ENCODE data around the gene TBR1. TPM values are rescaled to one million over a fixed set of nuclear protein-coding genes. Genes with fewer than 3 reads are reported as not detected.

The TBR1 gene
- total RNA-seq, 1 experiment from 2014 or later, result 0.03 TPM

- no peaks in the 10 kb centered on the region for H3K27me3 ChIP-seq (replicated peaks)
- no peaks in the 10 kb centered on the region for H3K9me3 ChIP-seq (replicated peaks)
- peaks cover 6% of the 10 kb centered on the region for H3K4me1 ChIP-seq (replicated peaks)
- H3K27ac ChIP-seq, result no peak overlapping the region
- DNase-seq (ENCODE audit: low read depth in 1 of 2, low spot score in 2 of 2), result no peak
- no peak overlapping the region for H3K4me3 ChIP-seq
- H3K36me3 ChIP-seq, result no peaks in the 10 kb centered on the region
Observed at GRCh38 chr2:161418275-161418714, 2.2 kb downstream of the TBR1 start.

GRCh38 chr2:161418715-161419637 lies 2.9 kb downstream of the TBR1 start:
- Histone ChIP-seq H3K4me3 (no peak overlapping the region), H3K36me3 (no peaks in the 10 kb centered on the region), H3K9me3 (replicated peaks) (no peaks in the 10 kb centered on the region), H3K27ac (no peak overlapping the region), H3K27me3 (replicated peaks) (no peaks in the 10 kb centered on the region), H3K4me1 (replicated peaks) (peaks cover 6% of the 10 kb centered on the region)
- no peak for DNase-seq (ENCODE audit: low read depth in 1 of 2, low spot score in 2 of 2)

GRCh38 chr2:161419638-161420190 lies 3.6 kb downstream of the TBR1 start:
- Histone ChIP-seq H3K4me1 (replicated peaks) (no peaks in the 10 kb centered on the region; the same call in 1 of the 2 replicates), H3K27me3 (replicated peaks) (no peaks in the 10 kb centered on the region), H3K36me3 (no peaks in the 10 kb centered on the region), H3K27ac (no peak overlapping the region), H3K9me3 (replicated peaks) (no peaks in the 10 kb centered on the region), H3K4me3 (no peak overlapping the region)
- DNase-seq (ENCODE audit: low read depth in 1 of 2, low spot score in 2 of 2), result no peak

GRCh38 chr2:161420406-161421074 lies 4.4 kb downstream of the TBR1 start:
- Histone ChIP-seq H3K27ac (no peak overlapping the region), H3K9me3 (replicated peaks) (no peaks in the 10 kb centered on the region), H3K36me3 (no peaks in the 10 kb centered on the region), H3K4me3 (no peak overlapping the region), H3K4me1 (replicated peaks) (no peaks in the 10 kb centered on the region), H3K27me3 (replicated peaks) (no peaks in the 10 kb centered on the region)
- DNase-seq (ENCODE audit: low read depth in 1 of 2, low spot score in 2 of 2), result no peak

GRCh38 chr2:161421686-161422085 lies 5.6 kb downstream of the TBR1 start:
- Histone ChIP-seq H3K27ac (no peak overlapping the region), H3K36me3 (no peaks in the 10 kb centered on the region), H3K4me3 (no peak overlapping the region), H3K27me3 (replicated peaks) (no peaks in the 10 kb centered on the region), H3K9me3 (replicated peaks) (no peaks in the 10 kb centered on the region), H3K4me1 (replicated peaks) (no peaks in the 10 kb centered on the region)
- no peak for DNase-seq (ENCODE audit: low read depth in 1 of 2, low spot score in 2 of 2)

- Histone ChIP-seq H3K27me3 (replicated peaks) (no peaks in the 10 kb centered on the region), H3K27ac (no peak overlapping the region), H3K4me3 (no peak overlapping the region), H3K4me1 (replicated peaks) (no peaks in the 10 kb centered on the region), H3K36me3 (no peaks in the 10 kb centered on the region), H3K9me3 (replicated peaks) (no peaks in the 10 kb centered on the region)
- DNase-seq (ENCODE audit: low read depth in 1 of 2, low spot score in 2 of 2), result no peak
Observed at GRCh38 chr2:161422816-161423403, 6.8 kb downstream of the TBR1 start.

- no peak overlapping the region for H3K27ac ChIP-seq
- no peaks in the 10 kb centered on the region for H3K27me3 ChIP-seq (replicated peaks)
- no peaks in the 10 kb centered on the region for H3K36me3 ChIP-seq
- no peaks in the 10 kb centered on the region for H3K9me3 ChIP-seq (replicated peaks)
- no peak overlapping the region for H3K4me3 ChIP-seq
- DNase-seq (ENCODE audit: low read depth in 1 of 2, low spot score in 2 of 2), result no peak
- H3K4me1 ChIP-seq (replicated peaks), result no peaks in the 10 kb centered on the region
Observed at GRCh38 chr2:161423421-161424393, 7.6 kb downstream of the TBR1 start.

- no peak overlapping the region for H3K27ac ChIP-seq
- no peaks in the 10 kb centered on the region for H3K4me1 ChIP-seq (replicated peaks)
- H3K27me3 ChIP-seq (replicated peaks), result no peaks in the 10 kb centered on the region
- DNase-seq (ENCODE audit: low read depth in 1 of 2, low spot score in 2 of 2), result no peak
- H3K4me3 ChIP-seq, result no peak overlapping the region
- no peaks in the 10 kb centered on the region for H3K9me3 ChIP-seq (replicated peaks)
- no peaks in the 10 kb centered on the region for H3K36me3 ChIP-seq
Observed at GRCh38 chr2:161424394-161424769, 8.3 kb downstream of the TBR1 start.

- Histone ChIP-seq H3K27me3 (replicated peaks) (0 out of 2 replicates have a peak, but pooled peaks cover under 1% of the 10 kb centered on the region), H3K36me3 (no peaks in the 10 kb centered on the region), H3K4me1 (replicated peaks) (no peaks in the 10 kb centered on the region), H3K4me3 (no peak overlapping the region), H3K27ac (no peak overlapping the region), H3K9me3 (replicated peaks) (no peaks in the 10 kb centered on the region)
- DNase-seq (ENCODE audit: low read depth in 1 of 2, low spot score in 2 of 2), result no peak
Observed at GRCh38 chr2:161424891-161425727, 9.0 kb downstream of the TBR1 start.

- Histone ChIP-seq H3K9me3 (replicated peaks) (no peaks in the 10 kb centered on the region), H3K27ac (no peak overlapping the region), H3K4me1 (replicated peaks) (no peaks in the 10 kb centered on the region), H3K4me3 (no peak overlapping the region), H3K36me3 (no peaks in the 10 kb centered on the region), H3K27me3 (replicated peaks) (0 out of 2 replicates have a peak, but pooled peaks cover 4% of the 10 kb centered on the region)
- DNase-seq (ENCODE audit: low read depth in 1 of 2, low spot score in 2 of 2), result no peak
Observed at GRCh38 chr2:161425728-161426454, 9.8 kb downstream of the TBR1 start.

- Histone ChIP-seq H3K36me3 (no peaks in the 10 kb centered on the region), H3K27me3 (replicated peaks) (0 out of 2 replicates have a peak, but pooled peaks cover 4% of the 10 kb centered on the region), H3K4me3 (no peak overlapping the region), H3K9me3 (replicated peaks) (no peaks in the 10 kb centered on the region), H3K4me1 (replicated peaks) (no peaks in the 10 kb centered on the region), H3K27ac (no peak overlapping the region)
- DNase-seq (ENCODE audit: low read depth in 1 of 2, low spot score in 2 of 2), result no peak
Observed at GRCh38 chr2:161426455-161426921, 10.4 kb downstream of the TBR1 start.

All from SJSA1 (cell line).